Ramos (cell line): ENCODE data around the gene DYNC2H1.
"Not testable (repeated sequence)": the region's sequence is repeated elsewhere in the genome, so short reads cannot be mapped to it uniquely, and the experiment has no call there.

Experiments
- in situ Hi-C: fragments of 300-500 bp; cut with MboI; formaldehyde crosslinking; loops from one replicate; pipeline ENCODE4 v1.14.3; 2022; ENCODE audit warnings: low sequenced_read_pairs; ENCODE audit not compliant: unreplicated experiment

The DYNC2H1 gene

DNA sequence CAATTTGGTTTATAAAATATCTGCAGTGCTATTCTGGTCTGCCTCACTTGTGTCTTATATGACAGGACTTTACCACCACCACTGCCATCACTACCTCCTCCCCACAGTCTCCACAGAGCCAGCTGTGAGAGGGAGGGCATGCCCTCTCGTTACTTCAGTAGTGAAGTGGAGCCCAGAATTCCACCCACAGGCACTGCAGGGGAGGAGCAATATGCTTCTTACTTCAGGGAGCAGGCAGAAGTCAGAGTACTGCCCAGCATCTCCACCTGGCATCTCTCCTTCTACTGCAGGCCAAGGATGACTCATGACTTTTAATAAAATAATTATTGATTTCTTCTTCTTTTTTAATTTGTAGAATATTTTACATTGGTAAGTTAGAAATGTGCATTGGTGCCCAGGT, 255.5 kb downstream of the DYNC2H1 start:
- in situ Hi-C loops: no loop called here

DNA sequence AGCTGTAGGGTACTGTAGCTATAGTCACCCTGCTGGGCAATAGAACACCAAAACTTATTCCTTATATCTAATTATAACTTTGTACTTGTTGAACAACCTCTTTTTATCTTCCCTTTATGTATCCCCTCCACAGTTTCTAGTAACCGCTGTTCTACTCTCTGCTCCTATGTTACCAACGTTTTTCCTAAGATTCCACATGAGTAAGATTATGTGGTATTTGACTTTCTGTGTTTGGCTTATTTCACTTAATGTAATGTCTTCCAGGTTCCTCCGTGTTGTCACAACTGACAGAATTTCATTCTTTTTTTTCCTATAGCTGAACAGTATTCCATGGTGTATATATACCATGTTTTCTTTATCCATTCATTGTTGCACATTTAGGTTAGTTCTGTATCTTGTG, 258.4 kb downstream of the DYNC2H1 start:
- in situ Hi-C loops: no loop called here

DNA sequence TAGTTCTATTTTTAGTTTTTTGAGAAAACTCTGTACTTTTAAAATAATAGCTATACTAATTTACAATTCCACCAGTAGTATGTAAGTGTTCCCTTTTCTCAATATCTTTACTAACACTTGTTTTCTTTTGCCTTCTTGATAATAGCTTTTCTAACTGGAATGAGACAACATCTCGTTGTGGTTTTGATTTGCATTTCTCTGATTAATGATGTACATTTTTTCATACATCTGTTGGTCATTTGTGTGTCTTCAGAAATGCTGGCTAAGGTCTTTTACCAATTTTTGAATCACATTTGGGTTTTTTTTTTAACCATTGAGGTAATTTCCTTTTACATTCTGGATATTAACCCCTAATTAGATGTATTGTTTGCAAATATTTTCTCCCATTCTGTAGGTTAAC, 258.9 kb downstream of the DYNC2H1 start:
- in situ Hi-C loops: no loop called here

DNA sequence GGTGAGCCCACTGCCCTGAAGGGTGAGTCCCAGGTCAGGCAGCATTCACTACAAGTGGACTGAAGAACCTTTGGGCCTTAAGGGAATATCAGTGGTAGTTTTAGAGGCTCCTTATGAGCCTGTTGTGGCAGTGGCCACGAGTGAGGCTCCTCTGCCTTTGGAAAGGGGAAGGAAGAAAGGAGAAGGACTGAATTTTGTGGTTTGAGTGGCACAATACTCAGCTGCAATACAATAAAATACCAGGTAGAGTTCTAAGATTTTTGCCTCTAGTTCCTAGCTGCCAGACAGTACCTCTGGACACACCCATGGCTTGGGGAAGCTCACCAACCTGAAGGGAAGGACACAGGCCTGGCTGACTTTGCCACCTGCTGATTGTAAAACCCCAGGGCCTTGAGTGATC, 260.9 kb downstream of the DYNC2H1 start:
- in situ Hi-C loops: no loop called here

- in situ Hi-C loops: no loop called here
These were observed 263.7 kb downstream of the DYNC2H1 start for GRCh38 chr11:103372906-103373305.

DNA sequence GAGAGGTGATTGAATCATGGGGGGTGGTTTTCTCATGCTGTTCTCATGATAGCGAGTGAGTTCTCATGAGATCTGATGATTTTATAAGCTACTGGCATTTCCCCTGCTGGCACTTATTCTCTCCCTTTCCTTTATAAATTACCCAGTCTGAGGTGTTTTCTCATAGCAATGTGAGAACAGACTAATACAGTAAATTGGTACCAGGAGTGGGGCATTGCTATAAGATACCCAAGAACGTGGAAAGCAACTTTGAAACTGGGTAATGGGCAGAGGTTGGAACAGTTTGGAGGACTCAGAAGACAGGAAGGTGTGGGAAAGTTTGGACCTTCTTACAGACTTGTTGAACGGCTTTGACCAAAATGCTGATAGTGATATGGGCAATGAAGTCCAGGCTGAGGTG, 265.0 kb downstream of the DYNC2H1 start:
- in situ Hi-C loops: not testable (repeated sequence)

GRCh38 chr11:103378931-103379330, 269.7 kb downstream of the DYNC2H1 start:
- in situ Hi-C loops: no loop called here

DNA sequence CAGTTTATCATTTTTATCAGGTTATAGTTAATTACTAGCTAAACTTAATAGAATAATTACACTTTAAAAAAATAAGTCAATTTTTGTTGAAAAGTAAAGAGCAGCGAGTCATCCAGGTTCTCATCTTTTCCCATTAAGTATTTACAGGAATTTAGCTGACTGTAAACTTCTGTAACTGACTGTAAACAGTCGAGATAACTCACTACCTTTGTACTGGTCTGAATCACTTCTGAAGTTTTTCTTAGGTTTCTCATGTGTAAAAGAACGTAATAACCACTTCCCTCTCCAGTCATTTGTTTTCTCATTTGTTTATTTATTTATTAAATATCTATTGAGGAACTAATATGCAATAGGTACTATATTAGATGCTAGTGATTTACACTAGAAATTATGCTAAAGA, 270.8 kb downstream of the DYNC2H1 start:
- in situ Hi-C loops: no loop called here

GRCh38 chr11:103384652-103385051, 275.4 kb downstream of the DYNC2H1 start:
- in situ Hi-C loops: no loop called here

GRCh38 chr11:103395612-103396011, 286.4 kb downstream of the DYNC2H1 start:
- in situ Hi-C loops: no loop called here

- in situ Hi-C loops: no loop called here
These were observed 287.0 kb downstream of the DYNC2H1 start for GRCh38 chr11:103396237-103396636.

DNA sequence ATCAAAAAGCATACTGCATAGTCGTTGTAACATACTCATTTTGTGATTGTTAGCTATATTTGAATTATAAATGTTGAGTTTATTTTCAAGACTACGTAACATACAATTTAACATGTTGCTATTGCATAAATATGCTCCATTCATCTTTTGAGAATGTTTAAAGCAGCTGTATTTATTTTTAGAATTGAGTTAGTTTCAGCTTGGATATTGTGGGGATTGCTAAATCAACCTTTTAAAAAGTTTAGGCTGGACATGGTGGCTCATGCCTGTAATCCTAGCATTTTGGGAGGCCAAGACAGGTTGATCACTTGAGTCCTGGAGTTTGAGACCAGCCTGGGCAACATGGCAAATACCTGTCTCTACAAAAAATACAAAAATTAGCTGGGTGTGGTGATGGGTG, 288.1 kb downstream of the DYNC2H1 start:
- in situ Hi-C loops: no loop called here

DNA sequence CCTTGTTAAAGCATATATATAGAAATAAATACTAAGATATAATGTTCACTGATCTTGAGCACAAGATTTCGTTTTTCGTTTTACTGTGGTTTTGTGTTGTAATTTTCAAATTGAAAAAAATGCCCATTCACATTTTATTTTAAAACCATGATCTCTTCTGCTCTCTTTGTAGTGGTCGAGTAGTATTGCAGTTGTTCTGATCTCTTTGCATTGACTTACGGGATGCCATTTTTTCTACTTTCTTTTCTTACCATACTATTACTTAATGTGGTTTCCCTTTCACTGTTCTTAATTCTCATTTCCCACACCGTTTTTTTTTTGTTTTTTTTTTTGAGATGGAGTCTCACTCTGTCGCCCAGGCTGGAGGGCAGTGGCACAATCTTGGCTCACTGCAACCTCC, 289.6 kb downstream of the DYNC2H1 start:
- in situ Hi-C loops: no loop called here

DNA sequence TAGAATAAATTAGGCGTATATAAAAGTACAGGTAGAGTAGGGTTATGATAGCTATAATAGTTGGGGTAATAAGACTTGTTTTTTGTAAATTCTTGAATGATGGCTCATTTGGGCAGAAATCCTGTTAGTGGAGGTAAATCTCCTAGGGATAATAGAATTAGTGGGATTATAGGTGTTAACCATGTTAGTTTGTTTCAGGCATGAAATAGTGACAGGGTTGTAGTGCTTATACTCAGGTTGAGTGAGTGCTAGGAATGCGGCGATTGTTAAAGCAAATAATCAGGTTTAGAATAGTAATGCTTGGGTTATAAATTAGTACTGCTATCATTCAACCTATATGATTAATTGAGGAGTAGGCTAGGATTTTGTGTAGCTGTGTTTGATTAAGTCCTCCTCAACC, 297.1 kb downstream of the DYNC2H1 start:
- in situ Hi-C loops: no loop called here

GRCh38 chr11:103407641-103408040, 298.4 kb downstream of the DYNC2H1 start:
- in situ Hi-C loops: no loop called here

- in situ Hi-C loops: no loop called here
These were observed 304.2 kb downstream of the DYNC2H1 start for GRCh38 chr11:103413266-103413888.

DNA sequence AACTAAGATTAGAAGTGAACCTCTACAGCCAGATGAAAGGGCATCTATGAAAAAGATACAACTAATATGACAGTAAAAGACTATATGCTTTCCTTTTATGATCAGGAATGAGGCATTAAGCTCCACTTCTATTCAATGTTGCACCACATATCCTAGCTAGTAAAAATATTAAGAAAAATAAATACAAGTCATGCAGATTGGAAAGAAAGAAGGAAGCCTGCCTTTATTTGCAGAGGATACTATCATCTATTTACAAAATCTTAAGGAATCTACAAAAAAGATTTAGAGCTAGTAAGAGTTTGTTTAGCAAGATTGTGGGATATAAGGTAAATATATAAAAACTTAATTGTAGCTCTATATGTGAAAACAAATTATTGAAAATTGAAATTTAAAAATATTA, 308.8 kb downstream of the DYNC2H1 start:
- in situ Hi-C loops: no loop called here

- in situ Hi-C loops: no loop called here
These were observed 311.4 kb downstream of the DYNC2H1 start for GRCh38 chr11:103420593-103420992.

DNA sequence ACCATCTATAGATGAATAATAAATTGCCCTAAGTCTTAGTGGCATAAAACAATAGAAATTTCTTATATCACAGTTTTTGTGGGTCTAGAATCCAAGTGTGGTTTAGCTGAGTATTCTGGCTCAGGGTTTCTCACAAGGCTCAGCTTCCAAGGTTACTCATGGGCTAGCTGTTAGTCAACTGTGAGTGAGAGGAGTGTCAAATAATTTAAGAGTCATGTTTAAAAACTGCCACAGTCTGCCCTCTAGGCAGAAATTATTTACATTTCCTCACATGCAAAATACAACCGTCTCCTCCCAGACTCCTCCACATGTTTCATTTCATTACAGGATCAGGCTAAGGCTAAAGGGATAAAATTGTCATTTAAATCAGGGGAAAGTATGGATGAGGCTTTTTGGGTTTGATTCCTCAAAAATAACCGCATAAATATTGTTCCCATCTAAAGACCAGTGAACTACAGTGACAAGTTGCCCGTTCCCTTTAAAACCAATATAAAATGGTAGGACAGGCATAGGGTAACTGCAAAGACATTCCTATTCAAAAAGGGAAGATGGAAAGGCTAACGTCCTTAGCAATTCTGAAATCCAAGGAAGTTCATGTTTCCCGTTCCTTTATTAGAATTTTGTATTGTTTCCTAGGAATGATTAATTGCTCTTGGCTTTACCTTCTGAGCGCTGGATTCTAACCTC, 324.3 kb downstream of the DYNC2H1 start:
- in situ Hi-C loops: no loop called here

GRCh38 chr11:103434073-103434411, 324.8 kb downstream of the DYNC2H1 start:
- in situ Hi-C loops: no loop called here

- in situ Hi-C loops: no loop called here
These were observed 327.0 kb downstream of the DYNC2H1 start for GRCh38 chr11:103436131-103436770.

GRCh38 chr11:103441021-103441420, 331.8 kb downstream of the DYNC2H1 start:
- in situ Hi-C loops: no loop called here
